Measurements from ENCODE around the gene LRRIQ4.

DNA sequence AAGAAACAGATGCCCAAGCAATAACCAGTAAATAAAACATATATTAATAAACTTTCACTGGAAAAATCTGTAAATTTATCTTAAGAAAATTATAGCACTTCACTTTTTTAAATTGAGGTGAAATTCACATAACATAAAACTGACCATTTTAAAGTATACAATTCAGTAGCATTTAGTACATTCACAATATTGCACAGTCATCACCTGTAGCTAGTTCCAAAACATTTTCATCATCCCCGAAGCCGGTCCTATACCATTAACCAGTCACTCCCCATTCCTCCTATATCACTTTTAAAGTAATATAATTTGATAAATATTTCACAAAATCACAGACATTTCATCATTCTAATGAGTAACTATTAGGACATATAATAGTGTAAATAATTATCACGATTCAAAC, 8.0 kb upstream of the LRRIQ4 start:
- TF ChIP-seq GATA3 (IDR thresholded peaks at IDR 0.05; ENCODE audit: low read depth, low read length) (no peak), GATA2 (IDR thresholded peaks at IDR 0.05; ENCODE audit: low read depth, low read length) (no peak)
